NCI-H2107 treated with DMSO at 0.1 percent for 48 hours (cell line): Measurements from ENCODE around the gene EIF3D.
A peak's percentile ranks its signal among the peaks of the same experiment; 100 is the strongest.

Experiments used
- DNase-seq: peaks from one replicate; lab custom pipeline; 2025; ENCODE audit not compliant: unreplicated experiment; lab: John Stamatoyannopoulos, UW

Gene EIF3D

DNA sequence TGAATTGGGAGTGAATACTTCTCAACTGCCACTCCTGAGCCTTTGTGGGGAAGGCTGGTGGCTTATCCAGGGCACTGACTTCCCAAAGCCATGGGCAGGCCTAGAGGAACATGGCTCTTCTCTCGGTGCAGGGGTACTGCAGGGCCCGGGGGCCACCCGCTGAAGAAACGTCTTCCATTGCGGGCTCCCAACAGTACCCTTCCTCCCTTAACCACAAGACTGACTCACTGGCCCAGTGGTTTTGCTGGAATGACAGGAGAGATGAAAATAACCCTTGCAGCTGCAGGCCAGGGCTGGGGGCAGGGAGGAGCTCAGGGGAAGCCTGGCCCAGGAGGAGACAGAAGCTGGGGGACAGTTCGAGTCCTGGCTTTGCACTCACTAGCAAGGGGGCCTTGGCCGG is 61.0 kb downstream of the EIF3D start:
- no peak for DNase-seq

DNA sequence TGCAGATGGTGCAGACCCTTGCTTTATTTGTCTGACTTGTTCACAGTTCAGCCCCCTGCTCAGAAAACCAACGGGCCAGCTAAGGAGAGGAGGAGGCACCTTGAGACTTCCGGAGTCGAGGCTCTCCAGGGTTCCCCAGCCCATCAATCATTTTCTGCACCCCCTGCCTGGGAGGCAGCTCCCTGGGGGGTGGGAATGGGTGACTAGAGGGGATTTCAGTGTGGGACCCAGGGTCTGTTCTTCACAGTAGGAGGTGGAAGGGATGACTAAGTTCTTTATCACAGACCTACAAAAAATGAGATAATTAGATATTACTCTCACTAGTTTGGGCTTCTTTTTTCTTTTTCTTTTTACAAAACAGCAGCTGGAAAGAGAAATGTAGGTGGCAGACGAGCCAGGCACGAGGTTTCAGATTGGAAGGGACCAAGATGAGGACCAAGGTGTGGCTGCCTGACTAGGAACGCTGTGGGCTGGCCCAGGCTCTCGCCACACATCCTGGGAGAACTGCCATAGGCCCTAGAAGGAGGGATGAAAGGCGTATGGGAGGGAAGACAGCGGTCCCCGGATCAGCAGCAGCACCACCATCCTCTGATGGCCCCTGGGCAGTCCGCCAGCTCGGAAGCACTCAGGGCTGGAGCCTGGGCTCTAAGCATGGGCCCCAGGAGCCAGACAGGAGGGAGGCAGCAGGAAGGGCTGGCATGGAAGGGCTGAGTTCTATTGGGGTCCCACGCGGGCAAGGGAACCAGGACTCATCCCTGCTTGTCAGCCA is 61.7 kb downstream of the EIF3D start:
- DNase-seq, result peak; percentile 25

DNA sequence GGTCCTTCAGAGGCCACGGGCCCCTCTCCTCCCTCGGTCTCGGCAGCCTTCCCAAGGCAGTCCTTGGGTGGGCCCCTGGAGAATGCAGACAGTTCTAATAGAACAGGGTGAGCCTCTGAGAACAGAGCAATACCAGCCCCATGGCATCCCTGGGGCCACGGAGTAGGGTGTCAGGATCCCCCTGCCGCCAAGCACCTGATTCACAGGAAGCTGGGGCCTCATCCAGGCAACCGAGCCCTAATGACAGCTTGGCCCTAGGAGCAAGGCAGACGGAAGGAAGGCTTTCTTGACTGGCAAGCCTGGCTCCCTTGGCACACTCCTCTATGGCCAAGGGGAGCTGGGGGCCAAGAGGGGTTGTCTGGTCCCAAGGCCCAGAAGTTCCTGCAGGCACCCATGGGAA is 62.7 kb downstream of the EIF3D start:
- no peak for DNase-seq

DNA sequence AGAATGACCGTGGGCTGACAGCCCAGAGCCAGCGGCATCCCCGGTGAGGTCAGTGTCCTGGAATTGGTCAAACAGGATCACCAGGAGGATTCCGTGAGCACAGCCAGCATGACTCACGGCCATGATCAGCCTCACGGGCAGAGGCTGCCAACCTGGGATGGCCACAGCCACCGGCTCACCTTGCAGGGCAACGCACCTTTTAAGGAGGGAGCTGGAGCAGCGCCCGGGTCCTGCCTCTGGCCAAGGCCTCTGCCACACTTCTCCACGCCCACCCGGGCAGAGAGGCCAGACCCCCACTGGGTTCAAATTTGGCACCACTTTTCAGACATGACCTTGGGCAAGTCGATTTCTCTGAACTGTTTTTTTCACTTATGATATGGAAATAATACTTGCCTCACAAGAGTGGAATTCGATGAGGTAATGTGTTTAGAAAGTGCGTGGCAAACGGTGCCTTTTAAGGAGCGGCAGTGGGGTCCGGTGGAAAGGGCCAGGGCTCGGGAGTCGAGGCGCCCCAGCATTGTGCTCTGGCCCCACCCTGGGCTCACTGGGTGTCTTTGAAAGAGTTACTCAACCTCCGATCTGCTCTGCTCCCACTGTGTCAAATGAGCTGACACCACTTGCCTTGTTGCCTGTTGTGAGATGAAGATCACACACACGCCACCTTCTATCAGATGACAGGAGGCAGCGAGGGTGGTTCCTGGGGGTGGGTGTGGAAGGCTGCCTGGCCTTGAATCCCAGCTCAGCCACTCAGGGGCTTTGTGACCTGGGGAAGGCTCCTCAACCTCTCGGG is 63.5 kb downstream of the EIF3D start:
- DNase-seq, result no peak

DNA sequence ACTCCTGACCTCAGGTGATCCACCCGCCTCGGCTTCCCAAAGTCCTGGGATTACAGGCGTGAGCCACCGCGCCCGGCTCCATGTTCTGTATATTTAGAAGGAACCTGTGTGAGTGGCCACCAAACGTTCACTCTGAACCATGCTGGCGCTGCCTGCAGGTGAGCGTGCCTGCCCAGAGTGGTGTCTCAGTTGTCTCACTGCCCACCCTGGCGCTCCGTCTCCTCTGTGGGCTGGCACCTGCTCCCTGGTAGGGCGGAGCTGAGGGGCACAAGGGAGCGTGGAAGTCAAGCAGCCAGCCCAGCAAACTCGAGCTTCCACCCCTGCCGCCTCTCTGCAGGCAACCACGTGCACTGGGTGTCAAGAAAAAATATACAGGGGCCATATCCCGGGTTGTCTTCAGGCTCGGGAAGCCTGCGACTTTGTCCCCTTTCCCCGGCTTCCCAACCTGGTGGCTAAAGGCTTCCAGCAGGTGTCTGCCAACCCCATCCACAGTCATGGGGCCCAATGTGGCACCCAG is 64.2 kb downstream of the EIF3D start:
- no peak for DNase-seq

DNA sequence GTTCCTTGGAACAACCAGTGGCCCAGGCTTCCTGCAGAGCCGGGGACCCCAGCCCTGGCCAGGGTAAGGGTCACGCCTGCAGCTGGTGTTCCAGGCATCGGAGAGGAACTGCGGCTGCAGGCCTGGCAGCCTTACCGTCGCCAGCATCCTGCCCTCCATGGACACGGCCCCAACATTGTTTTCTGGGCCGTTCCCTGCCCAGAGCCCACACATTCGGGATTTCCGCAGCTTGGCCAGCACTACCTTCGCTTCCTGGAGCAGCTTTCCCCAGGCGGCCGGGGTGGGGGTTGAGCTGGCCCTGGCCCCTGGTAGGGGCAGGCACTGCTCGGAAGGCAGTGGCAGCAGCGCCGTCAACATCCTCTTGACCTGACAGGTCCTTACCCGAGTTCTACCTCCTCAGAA is 65.2 kb downstream of the EIF3D start:
- DNase-seq, result no peak

DNA sequence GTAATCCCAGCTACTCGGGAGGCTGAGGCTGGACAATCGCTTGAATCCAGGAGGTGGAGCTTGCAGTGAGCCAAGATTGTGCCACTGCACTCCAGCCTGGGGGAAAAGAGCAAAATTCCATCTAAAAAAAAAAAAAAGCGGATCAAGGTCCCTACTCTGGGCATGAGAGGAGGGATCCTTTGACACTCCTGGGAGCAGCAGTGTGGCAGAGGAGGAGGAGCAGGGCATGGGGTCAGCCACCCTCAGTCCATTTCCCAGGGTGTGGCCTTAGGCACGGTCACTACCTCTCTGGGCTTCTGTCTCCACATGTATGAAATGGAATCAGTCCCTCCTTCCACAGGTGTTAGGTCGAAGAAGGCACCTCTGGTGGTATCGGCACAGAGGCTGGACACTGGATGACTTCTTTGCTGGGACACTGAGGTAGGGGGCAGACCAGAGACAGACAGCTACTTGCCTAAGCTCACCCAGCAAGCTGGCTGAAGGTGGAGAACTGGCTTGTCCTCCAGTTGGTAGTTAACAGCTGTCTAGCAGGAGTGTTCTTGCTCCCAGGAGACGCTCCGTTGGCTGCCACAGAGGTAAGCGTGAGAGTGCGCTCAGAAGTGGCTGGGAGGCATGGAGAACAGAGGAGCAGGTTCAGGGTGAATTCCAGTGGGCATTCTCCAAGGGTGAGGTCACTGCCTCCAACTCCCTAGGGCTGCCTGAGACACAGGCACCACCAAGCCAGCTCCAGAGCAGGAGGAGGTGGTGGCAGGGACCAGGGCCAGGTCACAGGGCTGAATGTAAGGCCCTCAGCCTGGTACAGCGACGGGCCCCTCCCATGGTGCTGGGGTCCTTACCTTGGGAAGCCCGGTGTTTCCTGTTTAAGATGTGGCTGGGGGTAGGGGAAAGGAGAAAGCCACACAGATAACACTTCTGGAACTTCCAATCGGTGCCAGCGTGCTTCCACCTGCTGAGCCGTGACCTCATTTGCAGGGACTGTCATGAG is 67.0 kb downstream of the EIF3D start:
- peak; percentile 75 for DNase-seq
